DMS53 (cell line): ENCODE measurements around the gene GRSF1.
"Not testable (repeated sequence)": the region's sequence is repeated elsewhere in the genome, so short reads cannot be mapped to it uniquely, and the experiment has no call there.

Experiments used
- DNase-seq: peaks from one replicate; lab custom pipeline; 2025; lab: John Stamatoyannopoulos, UW

Gene GRSF1

DNA sequence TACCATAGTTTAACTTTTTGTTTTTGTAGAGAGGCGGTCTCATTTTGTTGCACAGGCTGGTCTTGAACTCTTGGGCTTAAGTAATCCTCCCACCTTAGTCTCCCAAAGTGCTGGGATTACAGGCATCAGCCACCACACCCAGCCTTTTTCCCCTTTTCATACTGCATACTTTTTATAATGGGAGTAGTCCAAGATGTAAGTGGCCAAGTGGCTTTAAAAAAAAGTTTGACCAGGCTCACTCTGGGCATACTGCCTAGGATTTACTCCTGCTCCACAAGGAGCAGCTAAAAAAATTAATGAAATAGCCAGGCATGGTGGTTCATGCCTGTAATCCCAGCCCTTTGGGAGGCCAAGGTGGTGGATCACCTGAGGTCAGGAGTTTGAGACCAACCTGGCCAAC is 6.0 kb downstream of the GRSF1 start:
- no peak for DNase-seq

DNA sequence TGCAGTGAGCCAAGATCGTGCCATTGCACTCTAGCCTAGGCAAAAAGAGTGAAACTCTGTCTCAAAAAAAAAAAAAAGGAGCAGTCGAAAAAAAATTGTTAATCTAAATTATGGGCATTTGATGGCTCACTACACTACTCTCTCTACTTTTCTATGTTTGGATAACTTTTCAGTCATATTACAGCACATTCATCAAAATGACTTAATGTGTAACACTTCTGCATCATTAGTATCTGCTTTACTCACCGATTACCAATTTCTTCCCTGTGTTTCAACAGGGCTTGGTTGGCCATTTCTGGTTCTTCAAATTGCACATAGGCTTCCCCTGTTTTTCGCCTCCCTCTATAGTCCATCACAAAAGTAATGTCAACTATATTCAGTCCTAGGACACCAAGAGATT is 8.4 kb downstream of the GRSF1 start:
- DNase-seq, result no peak

DNA sequence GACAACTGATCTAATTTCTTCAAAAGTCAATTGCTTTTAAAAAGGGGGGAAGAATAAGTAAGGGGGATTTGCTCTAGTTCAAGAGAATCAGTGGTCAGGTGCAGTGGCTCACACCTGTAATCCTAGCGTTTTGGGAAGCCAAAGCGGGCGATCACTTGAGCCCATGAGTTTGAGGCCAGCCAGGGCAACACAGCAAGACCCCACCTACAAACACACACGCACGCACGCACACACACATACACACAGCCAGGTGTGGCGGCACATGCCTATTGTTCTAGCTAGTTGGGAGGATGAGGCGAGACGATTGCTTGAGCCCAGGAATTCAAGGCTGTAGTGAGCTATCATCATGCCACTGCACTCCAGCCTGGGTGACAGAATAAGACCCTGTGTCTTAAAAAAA is 9.6 kb downstream of the GRSF1 start:
- no peak for DNase-seq

DNA sequence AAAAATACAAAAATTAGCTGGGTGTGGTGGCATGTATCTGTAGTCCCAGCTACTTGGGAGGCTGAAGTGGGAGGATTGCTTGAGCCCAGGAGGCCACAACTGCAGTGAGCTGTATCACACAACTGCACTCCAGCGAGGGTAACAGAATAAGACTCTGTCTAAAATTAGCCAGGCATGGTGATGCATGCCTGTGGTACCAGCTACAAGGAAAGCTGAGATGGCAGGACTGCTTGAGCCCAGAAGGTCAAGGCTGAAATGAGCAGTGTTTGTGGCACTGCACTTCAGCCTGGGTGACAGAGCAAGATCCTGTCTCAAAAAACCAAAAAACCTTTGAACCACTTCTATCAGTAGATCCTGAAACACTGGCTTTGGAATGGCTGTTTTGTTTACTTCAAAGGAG is 10.2 kb downstream of the GRSF1 start:
- no peak for DNase-seq

DNA sequence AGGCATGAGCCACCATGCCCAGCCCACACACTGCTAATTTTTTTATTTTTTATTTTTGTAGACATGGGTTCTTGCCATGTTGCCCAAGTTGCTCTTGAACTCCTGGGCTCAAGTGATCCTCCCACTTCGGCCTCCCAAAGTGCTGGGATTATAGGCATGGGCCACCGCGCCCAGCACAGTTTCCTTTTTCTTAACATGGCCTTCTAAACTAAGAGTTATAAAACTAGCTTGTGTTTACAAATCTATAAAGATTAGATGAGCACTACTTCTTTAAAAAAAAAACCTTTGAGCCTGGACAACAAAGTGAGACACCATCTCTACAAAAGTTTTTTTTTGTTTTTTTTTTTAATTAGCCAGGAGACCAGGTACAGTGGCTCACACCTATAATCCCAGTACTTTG is 10.7 kb downstream of the GRSF1 start:
- no peak for DNase-seq

DNA sequence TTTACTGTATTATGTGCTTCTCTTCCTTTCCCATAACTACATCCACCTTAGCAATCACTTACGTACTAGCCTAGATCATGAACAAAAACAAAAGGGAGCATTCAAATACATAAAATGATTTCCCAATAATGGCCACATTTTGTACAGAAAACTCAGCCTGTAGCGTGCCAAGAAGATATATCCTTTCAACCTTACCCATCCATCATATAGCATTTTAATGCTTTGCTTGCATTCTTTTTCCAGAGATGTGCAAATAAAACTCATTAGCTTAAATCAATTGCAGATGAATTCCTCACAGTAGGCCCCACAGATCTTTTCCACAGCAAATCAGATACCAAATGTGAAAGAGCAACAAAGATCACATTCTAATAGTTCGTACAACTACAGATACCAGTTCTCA is 20.8 kb downstream of the GRSF1 start:
- no peak for DNase-seq

DNA sequence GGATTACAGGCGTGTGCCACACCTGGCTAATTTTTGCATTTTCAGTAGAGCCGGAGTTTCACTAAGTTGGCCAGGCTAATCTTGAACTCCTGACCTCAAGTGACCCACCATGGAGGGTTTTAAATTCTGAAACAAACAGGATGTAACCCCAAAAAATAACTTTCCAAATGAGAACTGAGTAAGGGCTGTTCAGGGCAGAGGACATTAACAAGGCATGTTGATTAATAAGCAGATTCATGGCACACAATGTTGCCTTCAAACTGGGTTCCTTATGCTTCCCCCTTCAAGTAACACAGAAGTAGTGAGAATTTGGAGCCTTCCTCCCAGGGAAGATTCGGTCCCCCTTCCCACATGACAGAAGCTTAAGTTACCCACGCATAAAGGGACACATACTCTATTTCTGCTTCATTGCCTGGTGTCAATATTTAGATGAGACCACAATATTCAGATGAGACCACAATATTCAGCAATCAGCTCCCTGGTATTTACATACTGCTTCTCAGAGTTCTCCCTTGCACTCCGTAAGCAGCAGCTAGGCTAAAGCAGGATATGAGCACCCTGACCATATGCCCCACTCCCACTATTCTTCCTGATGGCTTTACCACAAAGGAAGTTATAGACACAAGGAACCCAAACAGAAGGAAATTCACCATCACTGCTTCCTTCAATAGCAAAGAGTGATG is 21.4 kb downstream of the GRSF1 start:
- DNase-seq, result no peak

DNA sequence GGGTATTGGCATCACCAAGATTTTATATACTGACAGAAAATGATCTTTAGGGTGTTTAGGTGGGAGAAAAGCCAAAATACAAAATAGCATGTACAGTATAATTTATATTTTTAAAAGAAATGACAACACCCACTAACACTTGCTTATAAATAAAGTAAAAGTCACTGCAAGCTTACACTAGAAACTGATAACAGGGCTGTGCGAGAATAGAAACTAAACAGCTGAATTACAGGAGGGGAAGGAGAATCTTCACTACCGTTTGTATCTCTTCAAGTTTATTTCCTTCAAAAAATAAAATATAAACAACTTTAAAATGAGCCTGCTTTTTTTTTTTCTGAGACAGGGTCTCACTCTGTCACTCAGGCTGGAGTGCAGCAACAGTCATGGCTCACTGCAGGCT is 22.8 kb downstream of the GRSF1 start:
- DNase-seq, result no peak

DNA sequence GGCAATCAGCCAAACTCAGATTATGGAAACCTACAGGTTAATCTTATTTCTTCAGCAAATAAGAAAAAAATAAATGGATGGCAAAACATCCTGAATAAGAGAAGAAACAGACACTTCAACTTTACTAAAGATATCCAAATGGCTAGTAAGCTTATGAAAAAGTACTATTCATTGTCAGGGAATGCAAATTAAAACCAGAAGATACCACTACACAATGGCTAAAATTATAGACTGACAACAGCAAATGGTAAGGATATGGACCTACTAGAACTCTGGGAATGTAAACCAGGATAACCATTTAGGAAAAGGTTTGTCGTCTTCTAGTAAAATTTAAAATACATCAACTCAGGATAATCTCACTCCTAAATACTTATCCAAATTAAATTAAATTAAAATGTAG is 24.3 kb downstream of the GRSF1 start:
- DNase-seq, result no peak

DNA sequence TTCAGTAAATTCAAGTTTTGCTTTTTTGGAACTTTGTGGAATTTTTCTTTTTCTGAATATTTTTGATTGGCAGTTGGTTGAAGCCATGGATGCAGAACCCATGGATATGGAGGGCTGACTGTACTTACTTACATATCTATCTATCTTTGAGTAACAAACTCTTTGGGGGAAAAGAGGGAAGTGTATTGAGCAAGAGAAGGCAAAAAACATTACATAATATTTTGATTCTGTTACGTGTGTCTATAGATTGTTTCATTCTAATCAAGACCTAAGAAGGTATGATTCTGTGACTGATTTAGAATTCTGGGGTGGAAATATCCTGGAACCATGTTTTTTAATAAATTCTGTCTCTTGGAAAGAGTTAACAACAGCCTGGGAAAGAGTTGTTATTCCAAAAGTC is 31.5 kb downstream of the GRSF1 start:
- DNase-seq, result no peak

DNA sequence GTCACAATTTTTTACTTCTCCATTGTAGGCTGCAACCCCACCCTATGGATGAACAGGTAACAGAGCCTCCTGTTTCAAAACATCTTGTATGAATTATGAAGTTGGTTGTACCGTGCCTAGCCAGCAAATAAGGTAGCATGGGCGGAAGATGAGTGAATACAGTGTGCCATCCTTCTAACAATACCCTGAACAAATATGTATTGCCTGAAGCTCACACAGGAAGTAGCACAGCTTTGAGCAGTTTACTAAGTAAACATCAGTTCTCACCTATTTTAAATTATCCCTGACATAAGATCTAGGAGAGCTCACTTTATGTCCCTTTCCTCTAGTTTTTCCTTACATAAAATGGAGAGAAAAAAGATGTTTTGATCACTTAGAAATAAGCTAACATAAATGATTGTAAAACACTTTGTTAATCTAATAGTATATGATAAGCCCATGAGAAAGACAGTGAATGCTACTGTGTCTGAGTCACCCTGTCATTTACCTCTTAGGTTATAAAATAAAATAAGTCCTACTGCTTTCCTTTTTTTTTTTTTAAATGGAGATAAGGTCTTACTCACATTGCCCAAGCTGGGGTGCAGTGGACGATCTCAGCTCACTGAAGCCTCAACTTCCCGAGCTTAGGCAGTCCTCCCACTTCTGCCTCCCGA is 36.6 kb downstream of the GRSF1 start:
- DNase-seq, result peak; percentile 77

DNA sequence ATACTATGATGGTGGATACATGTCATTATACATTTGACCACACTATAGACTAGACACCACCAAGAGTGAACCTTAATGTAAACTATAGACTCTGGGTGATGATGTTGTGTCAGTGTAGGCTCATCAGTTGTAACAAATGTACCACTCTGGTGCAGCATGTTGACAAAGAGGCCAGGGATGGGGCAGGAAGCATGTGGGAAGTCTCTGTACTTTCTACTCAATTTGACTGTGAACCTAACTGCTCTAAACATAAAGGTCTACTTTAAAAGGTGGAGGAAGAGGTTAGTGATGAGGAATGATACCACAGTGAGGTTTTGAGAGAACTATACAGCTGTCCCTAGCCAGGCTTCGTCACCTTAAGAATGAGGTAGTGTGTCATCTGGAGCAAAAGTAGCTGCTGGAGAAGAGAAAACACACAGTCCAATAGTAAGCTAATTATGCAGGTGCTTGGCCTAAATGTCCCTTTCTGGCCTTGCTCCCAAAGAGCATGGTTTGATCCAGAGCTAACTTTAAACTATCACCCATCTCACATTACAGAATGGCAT is 38.4 kb downstream of the GRSF1 start:
- DNase-seq, result no peak

DNA sequence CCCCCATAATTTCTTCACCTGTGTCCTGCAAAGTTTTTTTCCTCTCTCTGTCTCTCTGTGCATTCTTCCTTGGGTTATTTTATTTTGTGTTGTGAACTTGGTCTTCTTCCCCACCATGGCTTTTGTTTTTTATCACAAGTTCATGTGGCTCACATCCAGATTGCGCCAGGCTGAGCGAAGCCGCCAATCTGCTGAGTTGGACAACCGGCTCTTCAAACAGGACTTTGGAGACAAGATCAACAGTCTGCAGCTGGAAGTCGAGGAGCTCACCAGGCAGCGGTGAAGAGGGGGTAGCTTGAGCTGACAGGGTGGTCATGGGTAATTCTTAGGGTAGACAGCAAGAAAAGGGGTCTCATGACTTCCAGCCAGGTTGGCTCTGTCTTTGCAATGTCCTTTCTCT is 46.1 kb downstream of the GRSF1 start:
- DNase-seq, result no peak

DNA sequence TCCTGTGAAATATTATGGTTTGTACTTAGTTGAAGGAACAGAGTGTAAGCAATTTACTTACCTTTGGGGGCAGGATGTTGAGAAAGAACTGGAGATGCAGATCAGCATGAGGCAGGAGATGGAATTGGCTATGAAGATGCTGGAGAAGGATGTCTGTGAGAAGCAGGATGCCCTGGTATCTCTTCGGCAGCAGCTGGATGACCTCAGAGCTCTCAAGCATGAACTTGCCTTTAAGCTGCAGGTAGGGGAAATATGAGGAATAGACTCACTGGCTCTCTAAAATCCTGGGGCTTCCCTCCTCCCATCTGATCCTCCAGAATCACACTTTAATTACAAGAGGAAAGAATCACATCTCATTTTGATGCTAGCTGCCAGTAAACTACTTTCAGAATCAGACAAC is 51.0 kb downstream of the GRSF1 start:
- no peak for DNase-seq

DNA sequence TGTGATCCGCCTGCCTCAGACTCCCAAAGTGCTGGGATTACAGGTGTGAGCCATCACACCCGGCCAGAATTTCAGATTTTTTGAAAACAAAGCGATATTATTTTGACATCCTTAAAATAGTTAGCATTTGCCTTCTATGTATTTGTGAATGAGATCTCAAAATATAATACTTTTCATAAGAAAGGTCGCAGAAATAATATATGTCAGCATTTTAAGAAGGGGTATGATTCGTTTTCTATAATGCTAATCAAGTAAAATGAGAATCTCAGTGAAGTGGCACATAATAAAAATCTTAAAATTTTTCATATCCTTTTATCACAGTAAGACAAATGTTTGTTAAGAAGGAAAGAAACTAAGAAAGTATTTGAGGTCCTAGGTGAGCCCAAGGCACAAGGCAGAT is 52.2 kb downstream of the GRSF1 start:
- DNase-seq, result no peak

DNA sequence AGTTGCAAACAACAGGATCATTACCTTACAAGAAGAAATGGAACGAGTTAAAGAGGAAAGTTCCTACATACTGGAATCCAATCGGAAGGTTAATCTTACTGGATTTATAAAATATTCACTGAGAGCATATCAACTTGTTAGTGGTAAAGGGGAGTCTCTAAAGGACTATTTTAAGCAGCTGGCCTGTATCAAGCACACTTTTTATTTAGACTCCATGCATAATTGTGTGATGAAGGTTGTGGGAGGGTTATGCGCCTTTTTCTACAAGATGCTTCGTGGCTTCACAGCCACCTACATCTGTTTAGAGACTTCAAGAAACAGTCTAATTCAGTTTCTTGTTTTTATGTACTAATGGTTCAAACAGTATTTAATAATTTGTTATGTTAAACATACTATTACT is 56.6 kb downstream of the GRSF1 start:
- no peak for DNase-seq

DNA sequence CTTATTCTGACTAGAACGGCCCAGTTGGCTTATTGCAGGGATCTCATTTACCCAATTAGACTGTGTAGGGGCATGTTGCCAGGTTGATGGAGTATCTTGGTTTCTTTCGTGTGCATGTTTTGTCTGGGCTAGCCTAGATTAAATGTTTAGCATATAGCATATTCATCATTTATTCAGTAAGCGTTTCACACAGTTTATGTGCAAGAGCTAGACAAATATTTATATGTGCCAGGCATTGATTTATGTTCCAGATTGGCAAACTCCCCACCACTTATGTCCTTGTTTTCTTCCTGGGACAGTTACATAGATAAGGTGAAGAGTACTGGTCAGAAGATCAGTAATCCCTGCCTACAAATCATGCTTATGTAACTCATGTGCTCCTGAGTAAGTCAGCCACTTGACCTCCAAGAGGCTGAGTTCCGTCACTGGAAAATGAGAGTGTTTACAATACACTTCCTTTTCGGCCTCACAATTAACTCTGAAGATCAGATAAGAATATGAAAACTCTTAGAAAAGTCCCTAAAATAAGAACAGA is 60.7 kb downstream of the GRSF1 start:
- DNase-seq, result peak; percentile 75

DNA sequence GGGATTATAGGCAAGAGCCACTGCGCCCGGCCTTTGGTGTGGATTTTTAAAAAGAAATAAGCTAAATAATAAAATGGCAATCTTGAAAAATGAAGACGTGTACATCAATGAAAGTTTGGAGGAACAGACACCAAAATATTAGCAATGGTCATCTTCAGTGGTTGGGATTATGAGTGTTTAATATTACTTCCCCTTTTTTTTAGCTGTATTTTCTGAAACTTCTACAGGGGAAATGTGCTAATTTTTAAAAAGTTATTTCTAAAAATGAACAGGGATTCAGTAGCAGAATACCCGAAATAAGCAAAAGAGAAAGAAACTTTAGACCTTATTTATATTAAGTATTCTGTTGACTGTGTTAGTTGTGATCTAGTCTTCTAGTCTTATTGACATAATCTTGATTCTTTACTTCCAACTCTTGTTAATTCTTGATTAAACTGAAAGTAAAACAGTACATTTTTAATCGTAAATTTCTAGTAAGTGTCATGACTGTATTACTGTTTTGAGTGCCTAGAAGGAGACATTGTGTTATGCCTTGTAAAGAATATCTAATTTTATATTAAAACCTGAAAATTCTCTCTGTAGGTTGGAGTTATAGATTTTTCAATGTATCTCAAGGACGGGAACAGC is 66.6 kb downstream of the GRSF1 start:
- no peak for DNase-seq

DNA sequence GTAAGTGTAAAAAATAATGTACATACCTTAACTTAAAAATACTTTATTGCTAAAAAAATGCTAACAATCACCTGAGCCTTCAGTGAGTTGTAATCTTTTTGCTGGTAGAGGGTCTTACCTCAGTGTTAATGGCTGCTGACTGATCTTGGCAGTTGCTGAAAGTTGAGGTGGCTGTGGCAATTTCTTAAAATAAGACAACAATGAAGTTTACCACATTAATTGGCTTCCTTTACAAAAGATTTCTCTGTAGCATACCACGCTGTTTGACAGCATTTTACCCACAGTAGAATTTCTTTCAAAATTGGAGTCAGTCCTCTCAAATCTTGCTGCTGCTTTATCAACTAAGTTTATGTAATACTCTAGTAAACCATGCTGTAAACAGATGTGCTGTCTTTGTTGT is 70.3 kb downstream of the GRSF1 start:
- not testable (repeated sequence) for DNase-seq

DNA sequence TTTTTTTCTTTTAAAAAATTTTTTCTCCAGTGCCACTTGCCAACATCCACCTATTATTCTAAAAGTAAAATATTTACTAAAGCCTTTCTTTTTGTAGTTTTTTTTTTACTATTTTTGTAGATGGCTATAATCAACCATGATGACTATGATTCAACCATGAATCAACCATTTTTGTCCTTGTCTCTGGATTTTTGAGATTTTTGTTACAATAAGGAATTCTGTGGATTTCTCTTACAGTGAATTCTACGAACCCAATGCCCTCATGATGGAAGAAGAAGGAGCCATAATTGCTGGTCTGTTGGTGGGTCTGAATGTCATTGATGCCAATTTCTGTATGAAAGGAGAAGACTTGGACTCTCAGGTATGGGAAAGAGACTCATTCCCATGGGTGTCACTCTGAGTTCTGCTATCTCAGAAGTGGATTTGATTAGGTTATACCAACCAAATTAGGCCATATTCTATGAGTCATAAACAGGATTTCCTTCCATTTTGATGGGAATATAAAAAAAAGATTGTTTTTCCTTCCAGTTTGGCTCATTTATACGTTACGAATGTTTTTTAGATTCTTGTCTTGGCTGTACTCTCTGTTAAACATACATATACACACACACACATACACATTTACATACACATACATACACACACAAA is 71.3 kb downstream of the GRSF1 start:
- no peak for DNase-seq
